ENCODE data around the gene RNU7-1. TPM values are rescaled to one million over a fixed set of nuclear protein-coding genes. Genes with fewer than 3 reads are reported as not detected.

RNU7-1 gene
- polyA plus RNA-seq, 3 donors, result not detected

GRCh38 chr12:6970096-6970527 lies 26.5 kb downstream of the RNU7-1 start:
- peak overlapping the region; percentile 93 to 99 (median 97) for H3K27ac Mint-ChIP-seq
- under 1% methylated on average over 31 of the region's 31 CpGs for WGBS (ENCODE audit: insufficient coverage)
- TF ChIP-seq CTCF (IDR thresholded peaks at IDR 0.05), result no peak

GRCh38 chr12:6974180-6974579 lies 30.6 kb downstream of the RNU7-1 start:
- H3K27ac Mint-ChIP-seq, result no peak overlapping the region
- Histone ChIP-seq H3K36me3 (replicated peaks in 1 of 2; ENCODE audit: control insufficient read depth in 1 of 2, insufficient read depth in 2 of 2, low read length in 2 of 2) (peaks cover 54 to 55% of the 10 kb centered on the region in 2 donors), H3K4me2 (replicated peaks; ENCODE audit: extremely low read depth, low read length, poor library complexity, severe bottlenecking) (no peak overlapping the region), H3K9ac (ENCODE audit: insufficient read depth, low read length, poor library complexity, severe bottlenecking) (no peak overlapping the region), H2AFZ (ENCODE audit: insufficient read depth, low read depth, low read length, poor library complexity, severe bottlenecking) (no peak overlapping the region), H3K4me1 (ENCODE audit: control insufficient read depth in 1 of 2, insufficient read depth in 2 of 2, low read length in 2 of 2) (peaks cover 17 to 24% of the 10 kb centered on the region in 2 donors), H3K27me3 (ENCODE audit: control insufficient read depth in 2 of 2, insufficient read depth in 2 of 2, low read length in 2 of 2) (no peaks in the 10 kb centered on the region), H3K4me3 (replicated peaks in 1 of 3; ENCODE audit: low read depth in 2 of 3, low read length in 3 of 3) (no peak overlapping the region), H3K27ac (ENCODE audit: low read depth in 1 of 2, low read length in 2 of 2) (no peak overlapping the region), H4K20me1 (ENCODE audit: insufficient read depth, low read length) (peaks cover 3% of the 10 kb centered on the region), H3K79me2 (ENCODE audit: insufficient read depth, low read length) (peaks cover 38% of the 10 kb centered on the region), H3K9me3 (replicated peaks in 1 of 2; ENCODE audit: control insufficient read depth in 1 of 2, insufficient read depth in 1 of 2, low read length in 2 of 2) (no peaks in the 10 kb centered on the region)
- no peak overlapping the region for H3K4me3 Mint-ChIP-seq
- DNase-seq, result no peak
- no peak for TF ChIP-seq CTCF (IDR thresholded peaks at IDR 0.05)
- no CpG with 5 or more reads among the region's 6 CpGs for WGBS (ENCODE audit: insufficient coverage)
- peaks cover 22% of the 10 kb centered on the region for H3K4me1 Mint-ChIP-seq
- H3K27me3 Mint-ChIP-seq (ENCODE audit: low read depth in 3 of 3), result peaks cover 0 to 3% (median 0%) of the 10 kb centered on the region in 3 donors
- peaks cover 54 to 59% of the 10 kb centered on the region in 2 donors for H3K36me3 Mint-ChIP-seq
- H3K9me3 Mint-ChIP-seq, result no peaks in the 10 kb centered on the region
- intact Hi-C loops (cut with micrococcal nuclease), result loop anchor here (5.0 kb wide), 3 partner anchors 37 to 117 kb away; partner anchors contain the start of gene LPCAT3 (in 2 of the 2)

More at GRCh38 chr12:6970096-6970527, 26.5 kb downstream of the RNU7-1 start:
- Histone ChIP-seq H3K79me2 (ENCODE audit: insufficient read depth, low read length) (peaks cover 52% of the 10 kb centered on the region), H3K36me3 (replicated peaks in 1 of 2; ENCODE audit: control insufficient read depth in 1 of 2, insufficient read depth in 2 of 2, low read length in 2 of 2) (peaks cover 50 to 55% of the 10 kb centered on the region in 2 donors), H3K4me2 (replicated peaks; ENCODE audit: extremely low read depth, low read length, poor library complexity, severe bottlenecking) (peak overlapping the region; percentile 94), H3K9ac (ENCODE audit: insufficient read depth, low read length, poor library complexity, severe bottlenecking) (peak overlapping the region; percentile 87), H4K20me1 (ENCODE audit: insufficient read depth, low read length) (peaks cover 4% of the 10 kb centered on the region), H3K4me1 (ENCODE audit: control insufficient read depth in 1 of 2, insufficient read depth in 2 of 2, low read length in 2 of 2) (peaks cover 21 to 31% of the 10 kb centered on the region in 2 donors), H2AFZ (ENCODE audit: insufficient read depth, low read depth, low read length, poor library complexity, severe bottlenecking) (peak overlapping the region; percentile 97), H3K9me3 (replicated peaks in 1 of 2; ENCODE audit: control insufficient read depth in 1 of 2, insufficient read depth in 1 of 2, low read length in 2 of 2) (no peaks in the 10 kb centered on the region), H3K27me3 (ENCODE audit: control insufficient read depth in 2 of 2, insufficient read depth in 2 of 2, low read length in 2 of 2) (no peaks in the 10 kb centered on the region), H3K27ac (ENCODE audit: low read depth in 1 of 2, low read length in 2 of 2) (peak overlapping the region; percentile 75 to 91), H3K4me3 (replicated peaks in 1 of 3; ENCODE audit: low read depth in 2 of 3, low read length in 3 of 3) (peak overlapping the region; percentile 72 to 100 (median 99))
- DNase-seq, result no peak
- Mint-ChIP-seq H3K4me1 (peaks cover 32% of the 10 kb centered on the region), H3K9me3 (no peaks in the 10 kb centered on the region), H3K4me3 (peak overlapping the region; percentile 100), H3K36me3 (peaks cover 49 to 59% of the 10 kb centered on the region in 2 donors), H3K27me3 (ENCODE audit: low read depth in 3 of 3) (peaks cover 0 to 3% (median 0%) of the 10 kb centered on the region in 3 donors)
- intact Hi-C loops (cut with micrococcal nuclease), result loop anchor here (1.0 to 5.0 kb wide), 5 partner anchors 31 to 307 kb away; partner anchors contain the start of genes LPCAT3 (in 2 of the 2) and ING4 (in 1 of the 2)
